Hepatocyte (in vitro differentiated cells): ENCODE measurements around the gene RND2. TPM values are rescaled to one million over a fixed set of nuclear protein-coding genes. Genes with fewer than 3 reads are reported as not detected.

Source experiments
- DNase-seq: peaks from one replicate; pipeline ENCODE4 v3.0.0-alpha.2; 2016; ENCODE audit warnings: low spot score
- H2AFZ ChIP-seq: fragments of 200-600 bp; sonication (generic); 2 replicates; pipeline ENCODE4 v1.6.0; 2016; ENCODE audit warnings: antibody characterized with exemption, mild to moderate bottlenecking
- H3K27ac ChIP-seq: fragments of 200-600 bp; sonication (generic); 2 replicates; pipeline ENCODE4 v1.5.1; 2016; ENCODE audit warnings: mild to moderate bottlenecking
- H3K27me3 ChIP-seq: fragments of 200-600 bp; sonication (generic); 2 replicates; pipeline ENCODE4 v1.6.1; 2016
- H3K36me3 ChIP-seq: fragments of 200-600 bp; sonication (generic); replicated peaks from 2 replicates; pipeline ENCODE4 v1.5.1; 2016; ENCODE audit warnings: low read depth; ENCODE audit not compliant: insufficient read depth
- H3K4me1 ChIP-seq: fragments of 200-600 bp; sonication (generic); 2 replicates; pipeline ENCODE4 v1.5.1; 2016; ENCODE audit warnings: mild to moderate bottlenecking, moderate library complexity; ENCODE audit not compliant: insufficient read depth
- H3K4me2 ChIP-seq: fragments of 200-600 bp; sonication (generic); 2 replicates; pipeline ENCODE4 v1.6.0; 2016
- H3K4me3 ChIP-seq: fragments of 200-600 bp; sonication (generic); 2 replicates; pipeline ENCODE4 v1.5.1; 2016; ENCODE audit warnings: mild to moderate bottlenecking
- H3K79me2 ChIP-seq: fragments of 200-600 bp; sonication (generic); 2 replicates; pipeline ENCODE4 v1.6.0; 2017; ENCODE audit warnings: mild to moderate bottlenecking
- H3K9me2 ChIP-seq: fragments of 200-600 bp; sonication (generic); replicated peaks from 2 replicates; pipeline ENCODE4 v1.6.0; 2017; ENCODE audit warnings: mild to moderate bottlenecking; ENCODE audit not compliant: insufficient read depth
- H3K9me3 ChIP-seq: fragments of 200-600 bp; sonication (generic); 2 replicates; pipeline ENCODE4 v1.5.1; 2016; ENCODE audit warnings: low read depth, mild to moderate bottlenecking
- H4K20me1 ChIP-seq: fragments of 200-600 bp; sonication (generic); 2 replicates; pipeline ENCODE4 v1.6.0; 2016; ENCODE audit warnings: mild to moderate bottlenecking; ENCODE audit not compliant: insufficient read depth, poor library complexity, severe bottlenecking
- EZH2 ChIP-seq: fragments of 200-600 bp; sonication (generic); IDR thresholded peaks from 2 replicates; pipeline ENCODE4 v1.6.1; 2016; ENCODE audit warnings: antibody characterized with exemption, mild to moderate bottlenecking, borderline replicate concordance
- EZH2phosphoT487 ChIP-seq: fragments of 200-600 bp; sonication (generic); IDR thresholded peaks from one replicate; pipeline ENCODE4 v1.6.1; 2018; ENCODE audit warnings: antibody characterized with exemption, mild to moderate bottlenecking, low read depth, moderate library complexity; ENCODE audit not compliant: unreplicated experiment, severe bottlenecking
- WGBS: methylation state at CpG from one replicate; pipeline ENCODE4 v1.1.6; 2016; ENCODE audit warnings: low lambda C conversion rate; ENCODE audit errors: missing lambda C conversion rate; 5-methylcytosine and 5-hydroxymethylcytosine counted together
- polyA plus RNA-seq: library from polyadenylated mRNA; unstranded; fragments of >200 nt; fragmentation: Nextera tagmentation; extraction: Ambion mirVana; gene quantifications from 2 replicates; pipeline ENCODE4 v1.2.1, GENCODE V29; 2016
- total RNA-seq: library from RNA; depleted of rRNA; stranded (reverse); fragments of >200 nt; gene quantifications from 2 replicates; pipeline ENCODE4 v1.2.3, GENCODE V29; 2014
- TF ChIP-seq, protein P1 (sequence below): fragments of 200-600 bp; sonication (generic); IDR thresholded peaks from 2 replicates; pipeline ENCODE4 v1.5.1; 2016; ENCODE audit warnings: antibody characterized with exemption, mild to moderate bottlenecking; ENCODE audit not compliant: poor library complexity

Gene RND2
- total and polyA plus RNA-seq, 2 experiments from 2014 or later = 2.6 to 6.3 TPM

DNA sequence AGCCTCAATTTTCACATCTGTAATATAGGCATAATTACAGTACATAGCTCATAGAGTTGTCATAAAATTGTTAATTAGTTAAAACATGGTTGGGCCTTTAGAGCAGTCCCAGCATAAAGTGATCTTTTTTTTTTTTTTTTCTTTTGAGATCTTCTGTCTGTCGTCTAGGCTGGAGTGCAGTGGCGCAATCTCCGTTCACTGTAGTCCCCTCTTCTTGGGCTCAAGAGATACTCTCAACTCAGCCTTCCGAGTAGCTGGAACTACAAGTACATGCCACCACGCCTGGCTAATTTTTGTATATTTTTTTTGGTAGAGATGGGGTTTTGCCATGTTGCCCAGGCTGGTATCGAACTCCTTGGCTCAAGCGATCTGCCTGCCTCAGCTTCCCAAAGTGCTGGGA is 31.0 kb downstream of the RND2 start:
- H3K4me3 ChIP-seq = no peak overlapping the region
- no peaks in the 10 kb centered on the region for H3K9me2 ChIP-seq
- TF ChIP-seq EZH2phosphoT487 = no peak
- no peak for TF ChIP-seq EZH2
- TF ChIP-seq, protein P1, sequence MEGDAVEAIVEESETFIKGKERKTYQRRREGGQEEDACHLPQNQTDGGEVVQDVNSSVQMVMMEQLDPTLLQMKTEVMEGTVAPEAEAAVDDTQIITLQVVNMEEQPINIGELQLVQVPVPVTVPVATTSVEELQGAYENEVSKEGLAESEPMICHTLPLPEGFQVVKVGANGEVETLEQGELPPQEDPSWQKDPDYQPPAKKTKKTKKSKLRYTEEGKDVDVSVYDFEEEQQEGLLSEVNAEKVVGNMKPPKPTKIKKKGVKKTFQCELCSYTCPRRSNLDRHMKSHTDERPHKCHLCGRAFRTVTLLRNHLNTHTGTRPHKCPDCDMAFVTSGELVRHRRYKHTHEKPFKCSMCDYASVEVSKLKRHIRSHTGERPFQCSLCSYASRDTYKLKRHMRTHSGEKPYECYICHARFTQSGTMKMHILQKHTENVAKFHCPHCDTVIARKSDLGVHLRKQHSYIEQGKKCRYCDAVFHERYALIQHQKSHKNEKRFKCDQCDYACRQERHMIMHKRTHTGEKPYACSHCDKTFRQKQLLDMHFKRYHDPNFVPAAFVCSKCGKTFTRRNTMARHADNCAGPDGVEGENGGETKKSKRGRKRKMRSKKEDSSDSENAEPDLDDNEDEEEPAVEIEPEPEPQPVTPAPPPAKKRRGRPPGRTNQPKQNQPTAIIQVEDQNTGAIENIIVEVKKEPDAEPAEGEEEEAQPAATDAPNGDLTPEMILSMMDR = no peak
- no peaks in the 10 kb centered on the region for H3K79me2 ChIP-seq
- no peaks in the 10 kb centered on the region for H3K27me3 ChIP-seq
- H3K4me1 ChIP-seq = no peaks in the 10 kb centered on the region
- 98% methylated on average over 7 of the region's 7 CpGs for WGBS
- no peak overlapping the region for H3K4me2 ChIP-seq
- DNase-seq = no peak
- H3K36me3 ChIP-seq = no peaks in the 10 kb centered on the region
- no peaks in the 10 kb centered on the region for H4K20me1 ChIP-seq
- H3K27ac ChIP-seq = no peak overlapping the region
- no peak overlapping the region for H2AFZ ChIP-seq
- H3K9me3 ChIP-seq = no peaks in the 10 kb centered on the region

GRCh38 chr17:43062984-43063638 is 38.1 kb downstream of the RND2 start:
- 92% methylated on average over 10 of the region's 10 CpGs for WGBS
- no peaks in the 10 kb centered on the region for H3K36me3 ChIP-seq
- TF ChIP-seq EZH2 (no peak), EZH2phosphoT487 (no peak)
- TF ChIP-seq, protein P1 = no peak
- no peak overlapping the region for H3K27ac ChIP-seq
- H3K4me1 ChIP-seq = no peaks in the 10 kb centered on the region
- no peaks in the 10 kb centered on the region for H3K9me3 ChIP-seq
- no peak overlapping the region for H3K4me2 ChIP-seq
- H3K9me2 ChIP-seq = no peaks in the 10 kb centered on the region
- no peaks in the 10 kb centered on the region for H4K20me1 ChIP-seq
- DNase-seq = no peak
- H3K27me3 ChIP-seq = no peaks in the 10 kb centered on the region
- no peaks in the 10 kb centered on the region for H3K79me2 ChIP-seq
- no peak overlapping the region for H2AFZ ChIP-seq
- H3K4me3 ChIP-seq = no peak overlapping the region

DNA sequence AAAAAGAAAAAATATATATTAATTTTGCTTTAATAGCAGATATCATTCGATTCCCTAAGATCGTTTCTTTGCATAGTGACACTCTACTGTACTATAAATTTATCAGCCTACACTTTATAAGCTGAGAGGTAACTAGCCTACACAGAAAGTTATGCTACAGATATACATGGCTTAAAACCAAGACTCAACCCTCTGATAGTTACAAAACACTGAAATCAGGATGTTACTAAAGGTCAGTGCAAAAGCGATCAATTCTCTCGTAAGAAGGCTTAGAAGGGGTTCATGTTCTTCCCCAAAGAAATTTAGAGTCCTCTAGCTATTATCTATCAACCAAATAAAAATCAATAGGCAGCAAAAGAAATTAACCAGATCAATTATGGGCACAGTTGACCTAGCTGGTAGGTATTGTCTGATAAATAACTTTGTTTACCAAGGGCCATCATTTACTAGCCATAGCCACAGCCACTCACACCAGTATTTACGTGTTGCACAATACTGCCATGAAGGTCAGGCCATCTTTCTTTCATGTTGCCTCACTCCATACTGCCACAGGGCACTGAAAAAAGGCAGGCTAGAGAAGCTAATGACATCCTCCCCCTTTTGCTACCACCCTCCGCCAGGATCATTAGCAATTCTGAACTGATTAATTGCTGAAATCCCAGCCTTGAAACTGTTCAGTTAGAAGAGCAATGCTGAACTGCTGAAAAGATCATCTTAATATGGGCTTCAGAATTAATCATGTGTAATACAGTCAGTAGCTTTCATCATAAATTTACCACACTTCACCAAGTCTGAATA is 43.7 kb downstream of the RND2 start:
- TF ChIP-seq EZH2 (no peak), EZH2phosphoT487 (no peak)
- no peaks in the 10 kb centered on the region for H3K79me2 ChIP-seq
- H3K9me2 ChIP-seq = no peaks in the 10 kb centered on the region
- H3K36me3 ChIP-seq = no peaks in the 10 kb centered on the region
- WGBS = 89% methylated on average over 6 of the region's 6 CpGs
- H2AFZ ChIP-seq = no peak overlapping the region
- no peak overlapping the region for H3K4me2 ChIP-seq
- H3K4me1 ChIP-seq = no peaks in the 10 kb centered on the region
- no peaks in the 10 kb centered on the region for H3K9me3 ChIP-seq
- no peaks in the 10 kb centered on the region for H4K20me1 ChIP-seq
- H3K4me3 ChIP-seq = no peak overlapping the region
- no peaks in the 10 kb centered on the region for H3K27me3 ChIP-seq
- no peak overlapping the region for H3K27ac ChIP-seq
- DNase-seq = peak; percentile 9

DNA sequence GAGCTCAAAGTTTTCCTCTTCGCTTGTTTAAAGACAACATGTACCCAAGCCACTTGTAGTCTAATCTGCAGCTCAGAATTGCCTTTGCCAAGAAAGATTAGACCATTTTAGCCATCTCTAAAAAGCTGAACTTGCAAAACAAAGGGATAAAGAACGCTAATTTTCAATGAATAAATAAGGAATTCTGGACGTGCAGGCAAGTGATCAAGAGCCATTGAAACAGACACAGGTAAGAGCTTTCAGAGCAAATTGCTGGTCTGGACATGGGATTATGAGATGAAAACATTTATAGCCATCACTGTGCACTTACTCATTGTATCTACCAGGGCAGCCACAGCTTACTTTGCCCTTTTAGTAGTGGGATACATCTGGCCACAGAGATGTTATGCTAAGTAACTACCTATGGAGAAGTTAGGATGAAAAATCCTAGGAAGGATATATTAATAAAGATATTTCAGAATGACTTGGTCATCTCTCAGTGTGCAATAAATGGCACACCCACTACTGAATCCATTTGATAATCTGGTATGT is 44.4 kb downstream of the RND2 start:
- WGBS = 86% methylated on average over 3 of the region's 3 CpGs
- no peak for TF ChIP-seq EZH2
- no peak for TF ChIP-seq EZH2phosphoT487
- TF ChIP-seq, protein P1 = no peak
- Histone ChIP-seq H3K27ac (no peak overlapping the region), H3K4me1 (no peaks in the 10 kb centered on the region), H3K27me3 (no peaks in the 10 kb centered on the region), H3K9me3 (no peaks in the 10 kb centered on the region), H4K20me1 (no peaks in the 10 kb centered on the region), H3K36me3 (no peaks in the 10 kb centered on the region), H2AFZ (no peak overlapping the region), H3K9me2 (no peaks in the 10 kb centered on the region), H3K4me2 (no peak overlapping the region), H3K79me2 (no peaks in the 10 kb centered on the region), H3K4me3 (no peak overlapping the region)
- DNase-seq = no peak
